HG02642 (cell line): Measurements from ENCODE around the gene SERPINI1.

Experiments used
- ATAC-seq: cut with Tn5 transposase; IDR thresholded peaks from one replicate; pipeline ENCODE4 v1.9.1; 2021; ENCODE audit warnings: mild to moderate bottlenecking; ENCODE audit not compliant: unreplicated experiment, poor library complexity

Gene SERPINI1

GRCh38 chr3:167839460-167840134 lies 104.1 kb downstream of the SERPINI1 start:
- ATAC-seq = no peak

GRCh38 chr3:167840247-167840646 lies 104.7 kb downstream of the SERPINI1 start:
- no peak for ATAC-seq

- no peak for ATAC-seq
Observed at GRCh38 chr3:167843481-167843880, 108.0 kb downstream of the SERPINI1 start.

GRCh38 chr3:167843886-167844285 lies 108.4 kb downstream of the SERPINI1 start:
- no peak for ATAC-seq

GRCh38 chr3:167844528-167844927 lies 109.0 kb downstream of the SERPINI1 start:
- no peak for ATAC-seq

GRCh38 chr3:167851171-167851570 lies 115.7 kb downstream of the SERPINI1 start:
- ATAC-seq = no peak

GRCh38 chr3:167851749-167852148 lies 116.2 kb downstream of the SERPINI1 start:
- no peak for ATAC-seq

- no peak for ATAC-seq
Observed at GRCh38 chr3:167852216-167852615, 116.7 kb downstream of the SERPINI1 start.

- ATAC-seq = no peak
Observed at GRCh38 chr3:167854063-167854462, 118.5 kb downstream of the SERPINI1 start.

GRCh38 chr3:167854846-167855245 lies 119.3 kb downstream of the SERPINI1 start:
- no peak for ATAC-seq

GRCh38 chr3:167855306-167855705 lies 119.8 kb downstream of the SERPINI1 start:
- no peak for ATAC-seq

- ATAC-seq = no peak
Observed at GRCh38 chr3:167858865-167859264, 123.3 kb downstream of the SERPINI1 start.

GRCh38 chr3:167859610-167860009 lies 124.1 kb downstream of the SERPINI1 start:
- no peak for ATAC-seq

GRCh38 chr3:167861649-167862048 lies 126.1 kb downstream of the SERPINI1 start:
- ATAC-seq = no peak

GRCh38 chr3:167862104-167862730 lies 126.7 kb downstream of the SERPINI1 start:
- ATAC-seq = no peak

GRCh38 chr3:167863811-167864551 lies 128.5 kb downstream of the SERPINI1 start:
- ATAC-seq = no peak

GRCh38 chr3:167864552-167864874 lies 129.0 kb downstream of the SERPINI1 start:
- ATAC-seq = no peak

GRCh38 chr3:167866331-167866730 lies 130.8 kb downstream of the SERPINI1 start:
- ATAC-seq = no peak

GRCh38 chr3:167867981-167868380 lies 132.5 kb downstream of the SERPINI1 start:
- no peak for ATAC-seq

- no peak for ATAC-seq
Observed at GRCh38 chr3:167870181-167870580, 134.7 kb downstream of the SERPINI1 start.

GRCh38 chr3:167870759-167871158 lies 135.2 kb downstream of the SERPINI1 start:
- no peak for ATAC-seq

- no peak for ATAC-seq
Observed at GRCh38 chr3:167872032-167872431, 136.5 kb downstream of the SERPINI1 start.
